ENCODE data around the gene CDH5.

CDH5 gene

GRCh38 chr16:66399031-66399430 is 32.5 kb downstream of the CDH5 start:
- Histone ChIP-seq H4K20me1 (ENCODE audit: insufficient read depth, low read length) (no peaks in the 10 kb centered on the region), H3K4me3 (ENCODE audit: low read depth, low read length, poor library complexity, severe bottlenecking) (no peak overlapping the region), H3K4me1 (ENCODE audit: insufficient read depth, low read length, severe bottlenecking) (no peaks in the 10 kb centered on the region), H3K27me3 (ENCODE audit: insufficient read depth, low read length) (0 out of 2 replicates have a peak, but pooled peaks cover 7% of the 10 kb centered on the region), H3K4me2 (ENCODE audit: low read length) (no peak overlapping the region), H3K9ac (ENCODE audit: low read length) (no peak overlapping the region), H3K27ac (ENCODE audit: low read depth, low read length, poor library complexity, severe bottlenecking) (no peak overlapping the region), H3K79me2 (ENCODE audit: insufficient read depth, low read length) (no peaks in the 10 kb centered on the region), H3F3A (ENCODE audit: insufficient read depth, low read length) (no peaks in the 10 kb centered on the region), H3K9me2 (ENCODE audit: low read depth, low read length) (no peaks in the 10 kb centered on the region), H2AFZ (ENCODE audit: low read length) (no peak overlapping the region), H3K9me3 (ENCODE audit: low read length) (no peaks in the 10 kb centered on the region), H3K36me3 (ENCODE audit: insufficient read depth, low read length) (no peaks in the 10 kb centered on the region)
- no peak for TF ChIP-seq EZH2 (IDR thresholded peaks at IDR 0.05; ENCODE audit: borderline replicate concordance, low read length)
- TF ChIP-seq CTCF (IDR thresholded peaks at IDR 0.05; ENCODE audit: low read length): no peak

- H3K4me2 ChIP-seq (ENCODE audit: low read length): no peak overlapping the region
- H3K4me3 ChIP-seq (ENCODE audit: low read depth, low read length, poor library complexity, severe bottlenecking): no peak overlapping the region
- no peak overlapping the region for H3K9ac ChIP-seq (ENCODE audit: low read length)
- no peaks in the 10 kb centered on the region for H4K20me1 ChIP-seq (ENCODE audit: insufficient read depth, low read length)
- H3K36me3 ChIP-seq (ENCODE audit: insufficient read depth, low read length): no peaks in the 10 kb centered on the region
- no peaks in the 10 kb centered on the region; the same call in 1 of the 2 replicates for H3K9me3 ChIP-seq (ENCODE audit: low read length)
- H3F3A ChIP-seq (ENCODE audit: insufficient read depth, low read length): no peaks in the 10 kb centered on the region
- H3K27me3 ChIP-seq (ENCODE audit: insufficient read depth, low read length): peaks cover 7% of the 10 kb centered on the region; the same call in 1 of the 2 replicates
- TF ChIP-seq EZH2 (IDR thresholded peaks at IDR 0.05; ENCODE audit: borderline replicate concordance, low read length): no peak
- no peak for TF ChIP-seq CTCF (IDR thresholded peaks at IDR 0.05; ENCODE audit: low read length)
- no peaks in the 10 kb centered on the region for H3K79me2 ChIP-seq (ENCODE audit: insufficient read depth, low read length)
- H2AFZ ChIP-seq (ENCODE audit: low read length): no peak overlapping the region
- no peaks in the 10 kb centered on the region for H3K9me2 ChIP-seq (ENCODE audit: low read depth, low read length)
- H3K4me1 ChIP-seq (ENCODE audit: insufficient read depth, low read length, severe bottlenecking): no peaks in the 10 kb centered on the region
- H3K27ac ChIP-seq (ENCODE audit: low read depth, low read length, poor library complexity, severe bottlenecking): no peak overlapping the region
These were observed 33.4 kb downstream of the CDH5 start for GRCh38 chr16:66399930-66400329.

- Histone ChIP-seq H3K79me2 (ENCODE audit: insufficient read depth, low read length) (no peaks in the 10 kb centered on the region), H3K27me3 (ENCODE audit: insufficient read depth, low read length) (peaks cover 7% of the 10 kb centered on the region; the same call in 1 of the 2 replicates), H2AFZ (ENCODE audit: low read length) (no peak overlapping the region), H3K9me2 (ENCODE audit: low read depth, low read length) (no peaks in the 10 kb centered on the region), H4K20me1 (ENCODE audit: insufficient read depth, low read length) (no peaks in the 10 kb centered on the region), H3K9me3 (ENCODE audit: low read length) (no peaks in the 10 kb centered on the region; the same call in 1 of the 2 replicates), H3K36me3 (ENCODE audit: insufficient read depth, low read length) (no peaks in the 10 kb centered on the region), H3K27ac (ENCODE audit: low read depth, low read length, poor library complexity, severe bottlenecking) (no peak overlapping the region), H3K4me3 (ENCODE audit: low read depth, low read length, poor library complexity, severe bottlenecking) (no peak overlapping the region), H3K4me1 (ENCODE audit: insufficient read depth, low read length, severe bottlenecking) (no peaks in the 10 kb centered on the region), H3K9ac (ENCODE audit: low read length) (no peak overlapping the region), H3F3A (ENCODE audit: insufficient read depth, low read length) (no peaks in the 10 kb centered on the region), H3K4me2 (ENCODE audit: low read length) (no peak overlapping the region)
- TF ChIP-seq CTCF (IDR thresholded peaks at IDR 0.05; ENCODE audit: low read length) (no peak), EZH2 (IDR thresholded peaks at IDR 0.05; ENCODE audit: borderline replicate concordance, low read length) (no peak)
These were observed 34.3 kb downstream of the CDH5 start for GRCh38 chr16:66400503-66401380.

All from OCI-LY1 (cell line).